GM20000 (cell line): ENCODE results near the gene KHDC3L.

Source experiments
- DNase-seq: peaks from one replicate; pipeline ENCODE4 v3.0.0; 2012; ENCODE audit warnings: low spot score
- TF ChIP-seq, protein P1 (sequence below): IDR thresholded peaks from 2 replicates; pipeline ENCODE4 v1.5.1; 2012; ENCODE audit warnings: mild to moderate bottlenecking, control low read depth; ENCODE audit errors: extremely low read depth, missing control alignments

The KHDC3L gene, protein sequence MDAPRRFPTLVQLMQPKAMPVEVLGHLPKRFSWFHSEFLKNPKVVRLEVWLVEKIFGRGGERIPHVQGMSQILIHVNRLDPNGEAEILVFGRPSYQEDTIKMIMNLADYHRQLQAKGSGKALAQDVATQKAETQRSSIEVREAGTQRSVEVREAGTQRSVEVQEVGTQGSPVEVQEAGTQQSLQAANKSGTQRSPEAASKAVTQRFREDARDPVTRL

DNA sequence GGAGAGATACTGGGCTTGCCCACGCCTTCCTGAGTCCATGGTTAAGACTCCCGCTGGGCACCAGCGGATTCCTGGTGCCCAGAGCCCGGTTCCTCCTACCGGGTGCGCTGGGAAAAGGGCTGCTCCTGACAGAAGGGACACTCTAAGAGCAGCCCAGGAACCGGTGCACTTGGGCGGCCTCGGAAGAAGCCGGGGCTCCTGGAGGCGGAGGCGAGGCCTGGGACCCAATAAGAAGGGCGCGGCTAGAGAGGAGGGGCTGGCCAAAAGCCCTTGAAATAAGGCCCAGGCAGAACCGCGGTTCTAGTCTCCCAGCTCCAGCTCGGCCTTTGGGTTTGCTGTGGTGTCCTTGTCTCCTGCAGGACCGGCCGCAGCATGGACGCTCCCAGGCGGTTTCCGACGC is at the start of gene KHDC3L:
TSS of gene KHDC3L (plus strand) at position 301 of the 400 bp plus-strand sequence. CDS start at position 373, 72 bp downstream.
- no peak for DNase-seq
- TF ChIP-seq, protein P1, sequence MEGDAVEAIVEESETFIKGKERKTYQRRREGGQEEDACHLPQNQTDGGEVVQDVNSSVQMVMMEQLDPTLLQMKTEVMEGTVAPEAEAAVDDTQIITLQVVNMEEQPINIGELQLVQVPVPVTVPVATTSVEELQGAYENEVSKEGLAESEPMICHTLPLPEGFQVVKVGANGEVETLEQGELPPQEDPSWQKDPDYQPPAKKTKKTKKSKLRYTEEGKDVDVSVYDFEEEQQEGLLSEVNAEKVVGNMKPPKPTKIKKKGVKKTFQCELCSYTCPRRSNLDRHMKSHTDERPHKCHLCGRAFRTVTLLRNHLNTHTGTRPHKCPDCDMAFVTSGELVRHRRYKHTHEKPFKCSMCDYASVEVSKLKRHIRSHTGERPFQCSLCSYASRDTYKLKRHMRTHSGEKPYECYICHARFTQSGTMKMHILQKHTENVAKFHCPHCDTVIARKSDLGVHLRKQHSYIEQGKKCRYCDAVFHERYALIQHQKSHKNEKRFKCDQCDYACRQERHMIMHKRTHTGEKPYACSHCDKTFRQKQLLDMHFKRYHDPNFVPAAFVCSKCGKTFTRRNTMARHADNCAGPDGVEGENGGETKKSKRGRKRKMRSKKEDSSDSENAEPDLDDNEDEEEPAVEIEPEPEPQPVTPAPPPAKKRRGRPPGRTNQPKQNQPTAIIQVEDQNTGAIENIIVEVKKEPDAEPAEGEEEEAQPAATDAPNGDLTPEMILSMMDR: no peak

DNA sequence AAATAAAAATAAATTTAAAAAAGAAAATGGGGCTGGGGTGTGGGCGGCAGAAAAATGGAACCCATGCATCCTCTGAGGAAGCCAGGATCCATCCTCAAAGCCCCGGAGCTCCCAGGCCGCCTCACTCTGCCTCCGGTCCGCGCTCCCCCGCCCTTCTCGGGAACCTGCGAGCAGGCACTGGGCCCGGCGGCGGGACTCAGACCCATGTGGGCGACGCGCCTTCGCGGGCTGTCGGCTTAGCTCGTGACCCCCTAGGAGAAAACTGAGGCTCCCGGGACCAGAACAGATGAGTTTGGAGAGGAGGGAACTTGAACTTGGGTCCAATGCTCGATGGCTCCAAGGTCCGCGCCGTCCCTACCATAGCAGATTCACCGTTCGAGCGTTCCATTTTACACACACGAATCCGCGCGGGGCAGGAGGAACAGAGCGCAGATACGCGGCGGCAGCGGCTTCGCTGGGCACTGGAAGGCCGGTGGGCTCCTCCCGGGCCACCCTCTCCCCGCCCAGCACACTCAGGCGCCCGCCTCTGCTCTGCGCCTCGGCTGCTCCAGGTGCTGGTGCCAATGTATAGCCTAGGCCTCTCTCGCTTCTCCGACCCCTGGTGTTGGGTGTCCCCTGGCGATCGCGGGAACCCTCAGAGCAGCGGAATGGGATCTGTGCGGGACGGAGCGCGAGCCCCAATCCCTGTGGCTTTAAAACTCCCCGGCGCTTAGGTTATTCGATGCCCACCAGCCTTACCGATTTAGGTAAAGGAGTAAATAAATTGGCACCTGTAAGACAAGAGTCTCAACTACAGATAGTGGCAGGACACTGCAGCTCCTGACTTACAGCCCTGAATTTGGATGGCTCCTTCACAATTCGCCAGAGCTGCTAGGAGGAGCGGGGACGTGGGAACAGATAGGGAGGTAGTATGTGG is 47.6 kb upstream of the KHDC3L start:
- TF ChIP-seq, protein P1: no peak
- no peak for DNase-seq

DNA sequence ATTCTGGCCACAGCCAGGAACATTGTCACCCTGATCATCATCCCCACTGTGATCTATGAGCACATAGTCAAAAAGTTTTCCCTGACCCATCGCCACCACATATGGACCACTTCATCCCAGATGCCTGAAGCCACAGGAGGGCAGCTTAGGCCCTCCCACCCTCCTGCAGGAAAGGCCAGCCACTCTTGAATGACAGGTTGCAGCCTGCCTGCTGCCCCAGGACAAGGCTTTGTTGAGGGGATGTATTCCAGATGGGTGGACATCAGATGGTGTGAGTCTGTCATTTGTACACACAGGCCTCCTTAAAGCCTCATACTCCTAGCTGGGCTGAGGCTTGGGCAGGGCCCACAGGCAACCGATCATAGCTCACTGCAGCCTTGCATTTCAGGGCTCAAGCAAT is 39.1 kb upstream of the KHDC3L start:
- TF ChIP-seq, protein P1: no peak
- DNase-seq: no peak

DNA sequence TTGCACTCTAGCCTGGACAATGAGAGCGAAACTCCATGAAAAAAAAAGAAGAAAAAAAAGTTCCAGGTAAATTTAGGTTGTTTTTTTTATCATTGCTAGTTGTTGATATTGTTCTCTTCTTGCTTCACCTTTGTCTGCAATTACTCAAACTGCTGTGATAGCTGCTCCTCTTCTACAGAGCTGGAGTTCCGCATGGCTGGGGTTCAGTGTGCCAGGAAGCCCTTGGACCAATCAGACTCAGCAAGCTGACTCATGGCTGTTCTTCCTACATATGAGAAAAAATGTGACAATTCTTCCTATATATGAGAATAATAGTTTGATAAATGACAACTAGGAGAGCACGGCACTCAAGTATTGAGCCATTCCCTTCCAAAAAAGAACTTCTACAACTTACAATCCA is 36.8 kb upstream of the KHDC3L start:
- no peak for DNase-seq
- TF ChIP-seq, protein P1: no peak

DNA sequence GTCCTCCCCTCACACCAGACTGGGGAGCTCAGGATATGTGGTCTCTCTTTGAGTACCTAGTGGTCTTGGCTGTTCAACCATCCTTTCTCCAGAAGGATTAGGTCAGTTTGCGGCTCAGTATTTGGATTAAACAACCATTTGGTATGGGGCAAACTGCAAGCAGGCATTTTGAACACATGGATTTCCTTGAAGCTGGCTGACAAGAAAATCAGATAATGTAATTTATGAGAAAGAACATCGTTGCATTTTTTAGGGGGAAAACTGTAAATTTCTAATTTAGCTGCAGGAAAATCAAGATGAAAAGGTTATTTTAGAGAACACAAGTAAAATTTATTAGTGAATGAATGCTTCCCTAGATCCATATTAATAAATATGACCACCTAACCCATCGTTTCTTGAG is 33.7 kb upstream of the KHDC3L start:
- DNase-seq: no peak

DNA sequence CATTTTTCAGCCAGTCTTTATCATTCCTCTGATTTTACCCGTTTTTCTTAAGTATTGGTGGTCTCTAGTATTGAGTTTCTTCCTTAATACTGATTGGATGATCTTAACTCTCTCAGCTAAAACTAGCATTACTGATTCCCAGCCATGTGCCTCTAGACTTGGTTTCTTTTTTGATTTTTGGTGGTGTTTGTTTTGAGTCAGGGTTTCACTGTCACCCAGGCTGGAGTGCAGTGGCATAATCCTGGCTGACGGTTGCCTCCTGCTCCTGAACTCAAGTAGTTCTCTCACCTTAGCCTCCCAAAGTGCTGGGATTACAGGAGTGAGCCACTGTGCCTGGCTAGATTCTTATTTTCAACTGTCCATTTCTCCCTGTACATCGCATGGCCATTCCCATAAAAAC is 33.3 kb upstream of the KHDC3L start:
- no peak for DNase-seq
- TF ChIP-seq, protein P1: no peak

More for the DNA sequence above, 33.7 kb upstream of the KHDC3L start:
- TF ChIP-seq, protein P1: no peak

DNA sequence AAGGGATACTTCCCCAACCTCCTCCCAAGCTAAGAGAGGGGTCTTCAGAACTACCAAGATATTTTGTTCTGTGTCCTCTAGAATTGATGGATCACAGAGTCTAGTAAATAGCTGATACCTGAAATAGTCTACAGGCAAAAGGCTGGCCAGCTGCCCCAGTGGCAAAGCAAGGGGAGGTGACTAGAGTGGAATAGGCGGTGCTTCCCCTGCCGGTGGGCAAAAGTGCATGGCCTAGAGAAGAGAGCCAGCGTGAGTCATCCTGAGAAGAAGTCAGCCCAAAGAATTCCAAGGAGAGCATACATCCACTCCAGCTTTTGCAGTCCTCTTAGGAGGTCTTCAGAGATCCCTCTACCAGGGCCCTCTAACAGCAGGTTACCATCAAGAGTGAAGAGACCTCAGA is 23.1 kb upstream of the KHDC3L start:
- DNase-seq: no peak
- TF ChIP-seq, protein P1: no peak
